BLaER1 treated with 17β-estradiol and CSF1 and Interleukin-3, amounts not matched to agents 10 nM and 100 nM (cell line): ENCODE results near the gene SV2B.

Source experiments
- H3K27ac ChIP-seq, 11 experiments: shearing (Covaris generic); formaldehyde crosslinking; 2 replicates each; pipeline ENCODE4 v1.8.1; 2022
- H3K27me3 ChIP-seq, 11 experiments: shearing (Covaris generic); formaldehyde crosslinking; 2 replicates each; pipeline ENCODE4 v1.8.1; 2022
- H3K36me3 ChIP-seq, 11 experiments: shearing (Covaris generic); formaldehyde crosslinking; 2 replicates each; pipeline ENCODE4 v1.8.1; 2022
- H3K4me1 ChIP-seq, 10 experiments: shearing (Covaris generic); formaldehyde crosslinking; 2 replicates each; pipeline ENCODE4 v1.8.1; 2022
- H3K4me2 ChIP-seq, 11 experiments: shearing (Covaris generic); formaldehyde crosslinking; 2 replicates each; pipeline ENCODE4 v1.8.1; 2022
- H3K4me3 ChIP-seq, 10 experiments: shearing (Covaris generic); formaldehyde crosslinking; 2 replicates each; pipeline ENCODE4 v1.8.1; 2022
- H3K9ac ChIP-seq, 11 experiments: shearing (Covaris generic); formaldehyde crosslinking; 2 replicates each; pipeline ENCODE4 v1.8.1; 2022
- H3K9me3 ChIP-seq, 11 experiments: shearing (Covaris generic); formaldehyde crosslinking; replicated peaks in 1 of 11; 2 replicates each; pipeline ENCODE4 v1.8.1; 2022
- H4K20me1 ChIP-seq, 11 experiments: shearing (Covaris generic); formaldehyde crosslinking; 2 replicates each; pipeline ENCODE4 v1.8.1; 2022
- Cebpa-rat ChIP-seq, 11 experiments: shearing (Covaris generic); IDR thresholded peaks; 2 replicates each; pipeline ENCODE4 v1.8.1; 2022

The SV2B gene

GRCh38 chr15:91186904-91187656, 87.0 kb downstream of the SV2B start:
- Histone ChIP-seq H3K4me2 (no peak overlapping the region), H3K36me3 (no peaks in the 10 kb centered on the region), H3K27me3 (no peaks in the 10 kb centered on the region), H4K20me1 (no peaks in the 10 kb centered on the region), H3K27ac (no peak overlapping the region), H3K9ac (no peak overlapping the region), H3K4me1 (no peaks in the 10 kb centered on the region), H3K9me3 (no peaks in the 10 kb centered on the region), H3K4me3 (no peak overlapping the region)
- no peak for TF ChIP-seq Cebpa-rat (IDR thresholded peaks at IDR 0.05)

DNA sequence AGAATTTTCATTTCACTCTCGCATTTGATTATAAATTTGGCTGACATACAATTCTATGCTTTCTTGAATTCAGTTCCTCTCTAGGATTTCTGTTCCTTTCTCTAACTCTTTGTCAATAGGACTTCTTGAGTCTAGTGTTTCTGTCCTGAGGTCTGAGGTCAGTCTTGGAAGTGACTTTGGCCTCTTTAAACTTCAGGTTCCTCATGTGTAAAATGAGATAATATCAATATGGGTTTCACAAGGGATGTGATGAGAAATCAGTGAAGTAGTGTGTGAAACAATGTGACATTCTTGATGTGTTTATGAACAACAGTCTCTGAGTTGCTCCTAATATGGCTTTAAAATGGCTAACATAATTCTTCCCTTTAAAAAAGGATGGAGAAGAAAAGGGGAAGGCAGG, 92.2 kb downstream of the SV2B start:
- Histone ChIP-seq H3K27me3 (no peaks in the 10 kb centered on the region), H3K27ac (no peak overlapping the region), H4K20me1 (no peaks in the 10 kb centered on the region), H3K4me2 (no peak overlapping the region), H3K36me3 (no peaks in the 10 kb centered on the region), H3K4me1 (no peaks in the 10 kb centered on the region), H3K9me3 (no peaks in the 10 kb centered on the region), H3K9ac (no peak overlapping the region), H3K4me3 (no peak overlapping the region)
- TF ChIP-seq Cebpa-rat (IDR thresholded peaks at IDR 0.05): no peak

- no peak for TF ChIP-seq Cebpa-rat (IDR thresholded peaks at IDR 0.05)
- Histone ChIP-seq H4K20me1 (no peaks in the 10 kb centered on the region), H3K9me3 (no peaks in the 10 kb centered on the region)
Measured at GRCh38 chr15:91192690-91193377, 92.8 kb downstream of the SV2B start.

DNA sequence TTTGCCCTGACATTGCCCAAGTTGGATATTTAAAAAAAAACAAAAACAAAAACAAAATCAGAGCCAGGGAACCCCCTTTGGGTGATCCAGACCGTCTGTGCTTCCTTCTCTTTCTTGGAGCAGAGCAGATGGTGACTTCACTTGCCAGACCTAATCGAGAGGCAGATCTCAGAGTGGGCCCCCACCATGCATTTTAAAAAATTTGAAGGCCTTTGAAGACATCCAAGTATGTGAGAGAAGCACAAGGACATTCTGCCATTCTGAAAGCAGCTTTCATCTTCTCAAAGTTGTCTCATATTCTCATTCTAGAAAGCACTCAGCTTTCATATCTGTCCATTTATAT, 93.3 kb downstream of the SV2B start:
- Histone ChIP-seq H4K20me1 (no peaks in the 10 kb centered on the region), H3K4me3 (no peak overlapping the region), H3K4me2 (no peak overlapping the region), H3K9ac (no peak overlapping the region), H3K27ac (no peak overlapping the region), H3K9me3 (no peaks in the 10 kb centered on the region), H3K4me1 (no peaks in the 10 kb centered on the region), H3K36me3 (no peaks in the 10 kb centered on the region), H3K27me3 (no peaks in the 10 kb centered on the region)
- no peak for TF ChIP-seq Cebpa-rat (IDR thresholded peaks at IDR 0.05)

More at GRCh38 chr15:91192690-91193377, 92.8 kb downstream of the SV2B start:
- Histone ChIP-seq H3K4me1 (no peaks in the 10 kb centered on the region), H3K27me3 (no peaks in the 10 kb centered on the region), H3K4me3 (no peak overlapping the region), H3K27ac (no peak overlapping the region), H3K36me3 (no peaks in the 10 kb centered on the region), H3K9ac (no peak overlapping the region), H3K4me2 (no peak overlapping the region)

DNA sequence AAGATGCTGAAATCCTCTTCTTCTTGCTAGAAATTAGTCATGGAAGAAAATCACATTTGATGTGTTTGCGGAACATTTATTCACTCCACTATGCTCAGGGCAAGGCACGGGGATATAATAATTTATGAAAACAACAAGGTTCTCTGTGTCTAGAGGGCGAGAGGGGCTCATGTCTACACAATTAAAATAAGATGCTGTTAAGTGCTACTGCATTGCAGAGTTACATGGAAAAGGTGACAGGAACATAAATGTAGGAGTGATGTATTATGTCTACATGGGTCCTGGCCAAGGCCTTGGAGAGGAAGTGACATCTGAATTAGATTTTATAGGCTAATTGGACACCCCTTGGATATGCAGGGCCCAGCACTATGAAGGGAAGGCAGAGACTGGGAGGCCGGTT, 96.1 kb downstream of the SV2B start:
- H3K4me3 ChIP-seq: no peak overlapping the region
- H3K4me2 ChIP-seq: no peak overlapping the region
- H3K27me3 ChIP-seq: no peaks in the 10 kb centered on the region
- TF ChIP-seq Cebpa-rat (IDR thresholded peaks at IDR 0.05): no peak
- H3K9ac ChIP-seq: no peak overlapping the region
- H3K36me3 ChIP-seq: no peaks in the 10 kb centered on the region
- no peaks in the 10 kb centered on the region for H3K9me3 ChIP-seq
- no peaks in the 10 kb centered on the region for H4K20me1 ChIP-seq
- no peak overlapping the region for H3K27ac ChIP-seq
- no peaks in the 10 kb centered on the region for H3K4me1 ChIP-seq

GRCh38 chr15:91196768-91197167, 96.7 kb downstream of the SV2B start:
- Histone ChIP-seq H3K4me1 (no peaks in the 10 kb centered on the region), H3K9me3 (no peaks in the 10 kb centered on the region), H3K9ac (no peak overlapping the region), H3K27ac (no peak overlapping the region), H3K27me3 (no peaks in the 10 kb centered on the region), H4K20me1 (no peaks in the 10 kb centered on the region), H3K4me2 (no peak overlapping the region), H3K4me3 (no peak overlapping the region), H3K36me3 (no peaks in the 10 kb centered on the region)
- no peak for TF ChIP-seq Cebpa-rat (IDR thresholded peaks at IDR 0.05)

DNA sequence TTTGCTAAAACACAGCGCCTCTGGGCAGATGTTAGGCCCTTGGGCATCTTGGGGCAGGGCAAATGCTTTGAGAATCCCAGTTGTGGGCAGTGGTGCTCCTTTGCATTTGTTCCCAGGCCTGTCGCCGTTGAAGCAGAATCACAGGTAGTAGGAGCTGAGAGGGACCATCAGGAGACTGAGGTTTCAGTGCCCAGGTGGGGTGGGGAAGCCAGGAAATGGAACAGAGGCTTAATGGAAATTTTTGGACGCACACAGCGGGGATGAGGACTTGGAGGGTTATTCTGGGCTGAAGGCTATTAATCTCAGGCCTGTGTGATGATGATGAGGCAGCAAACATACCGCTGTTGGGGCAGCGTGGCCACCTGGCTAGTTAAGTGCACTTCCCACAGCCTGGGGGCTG, 99.5 kb downstream of the SV2B start:
- no peak for TF ChIP-seq Cebpa-rat (IDR thresholded peaks at IDR 0.05)
- no peaks in the 10 kb centered on the region for H3K27me3 ChIP-seq
- H3K4me1 ChIP-seq: no peaks in the 10 kb centered on the region
- H3K4me2 ChIP-seq: no peak overlapping the region
- H3K9me3 ChIP-seq: no peaks in the 10 kb centered on the region
- H4K20me1 ChIP-seq: no peaks in the 10 kb centered on the region
- H3K27ac ChIP-seq: no peak overlapping the region
- H3K9ac ChIP-seq: no peak overlapping the region
- no peak overlapping the region for H3K4me3 ChIP-seq
- no peaks in the 10 kb centered on the region for H3K36me3 ChIP-seq

- Histone ChIP-seq H3K4me1 (no peaks in the 10 kb centered on the region), H3K9ac (no peak overlapping the region), H3K27me3 (no peaks in the 10 kb centered on the region), H3K27ac (no peak overlapping the region), H3K9me3 (no peaks in the 10 kb centered on the region), H3K4me2 (no peak overlapping the region), H3K4me3 (no peak overlapping the region), H3K36me3 (no peaks in the 10 kb centered on the region), H4K20me1 (no peaks in the 10 kb centered on the region)
- TF ChIP-seq Cebpa-rat (IDR thresholded peaks at IDR 0.05): no peak
Measured at GRCh38 chr15:91200101-91200754, 100.2 kb downstream of the SV2B start.

GRCh38 chr15:91202510-91203102, 102.5 kb downstream of the SV2B start:
- H3K36me3 ChIP-seq: no peaks in the 10 kb centered on the region
- TF ChIP-seq Cebpa-rat (IDR thresholded peaks at IDR 0.05): no peak
- no peaks in the 10 kb centered on the region for H4K20me1 ChIP-seq
- H3K27ac ChIP-seq: no peak overlapping the region
- no peaks in the 10 kb centered on the region for H3K4me1 ChIP-seq
- no peaks in the 10 kb centered on the region for H3K9me3 ChIP-seq
- no peak overlapping the region for H3K9ac ChIP-seq
- no peak overlapping the region for H3K4me2 ChIP-seq
- no peaks in the 10 kb centered on the region for H3K27me3 ChIP-seq
- no peak overlapping the region for H3K4me3 ChIP-seq
